ENCODE data around the gene TMEM259.

Gene TMEM259

DNA sequence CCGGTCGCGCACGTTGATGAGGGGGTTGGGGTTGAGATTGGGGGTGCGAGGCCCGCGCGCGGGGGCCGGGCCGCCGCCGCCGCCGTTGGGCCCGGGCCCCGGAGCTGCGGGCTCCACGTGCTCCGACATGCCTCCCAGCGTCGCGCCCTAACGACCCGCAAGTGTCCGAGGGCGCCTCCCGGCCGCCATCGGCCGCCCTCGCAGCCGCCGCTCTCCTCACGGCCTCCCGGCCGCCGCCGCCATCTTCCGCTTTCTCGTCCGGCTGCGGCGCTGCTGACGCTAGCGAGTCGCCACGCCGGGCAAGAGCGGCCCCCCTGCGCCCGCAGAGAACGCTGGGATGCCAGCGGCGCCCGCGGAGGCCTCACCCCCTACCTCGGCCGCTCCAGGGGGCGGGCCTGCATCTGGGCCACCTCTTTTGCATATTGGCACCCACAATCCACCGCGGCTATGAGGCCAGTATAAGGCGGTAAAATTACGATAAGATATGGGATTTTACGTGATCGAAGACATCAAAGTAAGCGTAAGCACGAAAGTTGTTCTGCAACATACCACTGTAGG, at the start of gene TMEM259:
Gene TMEM259, minus strand, starts transcription at position 256 of the 558 bp plus-strand sequence. Its CDS starts 127 bp downstream, at position 129.
- peak; percentile 95 to 97 for DNase-seq (ENCODE audit: low read depth in 1 of 2, low spot score in 1 of 2)

DNA sequence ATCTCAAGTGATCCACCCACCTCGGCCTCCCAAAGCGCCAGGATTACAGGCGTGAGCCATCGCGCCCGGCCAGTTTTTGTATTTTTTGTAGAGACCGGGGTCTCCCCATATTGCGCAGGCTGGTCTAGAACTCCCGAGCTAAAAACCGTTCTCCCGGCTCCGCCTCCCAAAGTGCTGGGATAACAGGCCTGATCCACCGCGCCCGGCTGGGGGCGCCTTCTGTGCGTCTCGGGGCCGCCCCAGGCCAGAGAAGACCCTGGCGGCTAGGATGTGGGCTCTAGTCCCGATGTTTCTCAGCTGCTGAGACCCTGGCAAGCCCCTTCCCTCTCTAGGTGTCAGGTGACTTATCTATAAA, 49.6 kb upstream of the TMEM259 start:
- no peak for DNase-seq (ENCODE audit: low read depth in 1 of 2, low spot score in 1 of 2)

- DNase-seq (ENCODE audit: low read depth in 1 of 2, low spot score in 1 of 2), result peak; percentile 44 to 57
Measured at GRCh38 chr19:1069009-1069779, 48.3 kb upstream of the TMEM259 start.

- peak in 1 of 2 donors; percentile 60 for DNase-seq (ENCODE audit: low read depth in 1 of 2, low spot score in 1 of 2)
Measured at GRCh38 chr19:1068009-1069001, 47.4 kb upstream of the TMEM259 start.

DNA sequence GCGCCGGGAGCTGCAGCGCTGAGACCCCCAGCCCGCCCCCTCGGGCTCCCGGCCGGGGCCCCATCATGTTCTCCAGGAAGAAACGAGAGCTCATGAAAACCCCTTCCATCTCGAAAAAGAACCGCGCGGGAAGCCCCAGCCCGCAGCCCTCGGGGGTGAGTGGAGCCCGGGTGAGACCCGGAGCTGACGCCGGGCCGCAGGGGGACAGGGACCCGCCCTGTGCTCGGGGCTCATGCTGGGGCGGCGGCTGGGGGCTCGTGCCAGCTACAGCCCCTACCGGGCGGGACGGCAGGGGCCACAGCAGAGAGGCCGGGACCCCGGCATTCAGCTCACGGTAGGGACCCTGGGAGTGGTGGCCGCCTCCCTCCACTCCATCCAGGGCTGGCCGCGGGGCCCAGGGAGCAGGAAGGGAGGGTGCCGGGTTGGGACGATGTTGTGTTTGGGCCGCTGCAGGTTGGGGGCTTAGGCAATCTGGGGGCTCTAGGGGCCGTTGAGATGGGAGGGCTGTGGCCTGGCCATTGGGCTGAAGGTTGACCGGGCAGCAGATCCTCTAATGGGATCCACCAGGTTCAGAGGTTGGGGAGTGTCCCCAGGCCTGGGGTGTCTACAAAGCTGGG, 46.5 kb upstream of the TMEM259 start:
- peak in 1 of 2 donors; percentile 57 for DNase-seq (ENCODE audit: low read depth in 1 of 2, low spot score in 1 of 2)

DNA sequence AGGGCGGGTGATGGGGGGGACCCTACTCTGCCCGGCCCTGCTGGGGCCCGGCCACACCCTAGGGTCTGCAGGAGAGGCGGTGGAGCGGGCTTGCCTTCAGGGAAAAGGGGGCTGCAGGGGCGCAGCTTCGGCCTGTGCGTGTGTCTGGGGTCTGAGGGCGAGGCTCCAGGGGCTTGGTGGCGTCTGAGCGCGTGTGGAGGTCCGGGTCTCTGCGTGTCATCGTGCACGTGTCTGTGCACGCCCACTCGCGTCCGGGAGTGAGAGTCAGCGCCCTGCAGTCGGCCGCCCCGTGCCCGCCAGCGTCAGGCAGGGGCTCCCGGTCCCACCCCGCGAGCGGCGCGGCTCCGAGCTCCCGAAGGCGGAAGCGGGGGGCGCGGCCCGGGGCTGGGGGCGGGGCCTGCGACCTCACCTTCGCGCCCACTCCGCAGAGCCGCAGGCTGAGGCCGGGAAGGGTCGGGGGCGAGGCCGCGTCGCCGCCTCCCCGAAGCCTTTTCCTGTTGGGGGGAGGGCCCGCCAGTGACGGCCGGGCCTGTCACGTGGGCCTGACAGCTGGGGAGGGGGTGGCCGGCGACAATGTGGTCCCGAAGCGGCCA, 45.9 kb upstream of the TMEM259 start, which contains the start of gene ARHGAP45:
Gene ARHGAP45, plus strand, starts transcription at position 420 of the 593 bp plus-strand sequence. CDS start 239 bp downstream, outside the sequence.
- DNase-seq (ENCODE audit: low read depth in 1 of 2, low spot score in 1 of 2), result peak; percentile 55 to 73

- no peak for DNase-seq (ENCODE audit: low read depth in 1 of 2, low spot score in 1 of 2)
Measured at GRCh38 chr19:1066251-1066747, 45.4 kb upstream of the TMEM259 start.

DNA sequence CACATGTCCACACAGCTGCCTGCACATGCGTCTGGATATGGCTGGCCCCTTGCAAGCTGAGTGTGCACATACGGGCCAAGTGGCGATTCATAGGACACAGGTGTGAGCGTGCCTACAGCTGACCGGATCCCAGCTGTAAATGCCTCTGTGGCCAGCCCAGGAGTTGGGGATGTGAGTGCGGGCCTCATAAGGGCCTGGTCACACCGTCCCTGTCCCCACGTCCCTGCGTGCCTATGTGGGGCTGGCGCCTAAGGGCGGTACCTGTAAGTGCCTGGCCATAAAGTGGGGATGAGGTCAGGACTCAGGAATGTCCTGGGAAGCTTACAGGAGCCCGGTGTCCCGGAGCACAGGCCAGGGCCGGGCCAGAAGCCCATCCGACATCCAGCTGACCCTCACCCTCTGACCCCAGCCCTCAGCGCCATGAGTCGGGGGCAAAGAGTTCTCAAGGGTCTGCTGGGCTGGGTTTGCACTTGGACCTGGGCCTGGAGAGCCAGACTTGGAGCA, 44.7 kb upstream of the TMEM259 start:
- no peak for DNase-seq (ENCODE audit: low read depth in 1 of 2, low spot score in 1 of 2)

- DNase-seq (ENCODE audit: low read depth in 1 of 2, low spot score in 1 of 2), result peak in 1 of 2 donors; percentile 61
Measured at GRCh38 chr19:1064661-1065605, 44.0 kb upstream of the TMEM259 start.

DNA sequence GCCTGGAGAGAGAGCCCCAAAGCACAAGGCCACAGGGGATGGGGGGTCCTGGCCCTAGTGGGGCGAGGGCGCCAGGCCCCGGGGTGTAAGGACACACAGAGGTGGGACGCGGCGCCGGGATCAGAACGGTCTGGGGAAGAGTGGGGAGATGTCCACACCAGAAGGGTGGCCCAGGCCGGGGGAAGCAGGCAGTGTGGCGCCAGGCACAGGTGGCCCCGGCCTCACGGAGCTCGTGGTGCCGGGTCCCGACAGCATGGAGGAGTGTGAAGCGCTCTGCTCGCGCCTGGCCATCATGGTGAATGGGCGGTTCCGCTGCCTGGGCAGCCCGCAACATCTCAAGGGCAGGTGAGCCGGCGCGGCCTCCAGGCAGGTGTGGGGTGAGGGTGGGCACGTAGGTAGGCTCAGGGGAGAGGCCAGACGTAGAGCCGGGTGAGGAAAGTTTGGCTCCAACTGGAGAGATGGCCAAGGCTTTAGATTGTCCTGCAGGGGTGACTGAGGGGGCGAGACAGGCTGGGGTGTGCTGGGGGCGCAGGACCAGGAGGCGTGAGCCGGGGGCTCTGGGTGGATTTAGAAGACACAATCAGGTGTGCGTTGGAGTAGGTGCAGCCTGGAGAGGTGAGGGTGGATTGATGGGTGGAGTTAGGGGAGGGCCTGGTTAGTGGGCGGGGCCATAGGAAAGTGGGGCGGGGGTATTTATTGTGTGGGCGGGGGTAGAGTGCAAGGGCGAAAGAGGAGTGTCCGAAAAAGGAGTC, 43.2 kb upstream of the TMEM259 start:
- no peak for DNase-seq (ENCODE audit: low read depth in 1 of 2, low spot score in 1 of 2)

GRCh38 chr19:1063030-1063908, 42.3 kb upstream of the TMEM259 start:
- DNase-seq (ENCODE audit: low read depth in 1 of 2, low spot score in 1 of 2), result peak in 1 of 2 donors; percentile 44

GRCh38 chr19:1062387-1063029, 41.6 kb upstream of the TMEM259 start:
- no peak for DNase-seq (ENCODE audit: low read depth in 1 of 2, low spot score in 1 of 2)

GRCh38 chr19:1061987-1062386, 41.1 kb upstream of the TMEM259 start:
- DNase-seq (ENCODE audit: low read depth in 1 of 2, low spot score in 1 of 2), result no peak

- DNase-seq (ENCODE audit: low read depth in 1 of 2, low spot score in 1 of 2), result no peak
Measured at GRCh38 chr19:1060689-1061088, 39.8 kb upstream of the TMEM259 start.

DNA sequence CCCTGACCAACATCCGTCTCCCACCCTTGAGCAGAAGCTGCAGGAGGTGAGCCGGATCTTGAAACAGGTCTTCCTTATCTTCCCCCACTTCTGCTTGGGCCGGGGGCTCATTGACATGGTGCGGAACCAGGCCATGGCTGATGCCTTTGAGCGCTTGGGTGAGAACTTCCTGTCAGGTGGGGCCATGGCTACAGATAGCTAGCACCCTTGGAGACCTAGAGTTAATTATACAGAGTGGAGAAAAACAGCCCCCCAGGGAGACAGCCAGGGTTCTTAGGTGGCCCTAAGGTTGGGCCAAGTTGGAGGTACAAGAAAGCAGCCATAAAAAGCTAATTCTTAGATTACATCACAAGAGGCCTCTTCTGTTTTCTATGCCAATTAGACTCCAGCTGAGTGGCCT, 37.2 kb upstream of the TMEM259 start:
- no peak for DNase-seq (ENCODE audit: low read depth in 1 of 2, low spot score in 1 of 2)

- DNase-seq (ENCODE audit: low read depth in 1 of 2, low spot score in 1 of 2), result no peak
Measured at GRCh38 chr19:1057176-1057855, 36.4 kb upstream of the TMEM259 start.

All from activated T-helper 1 cell treated with anti-CD3 and anti-CD28 coated beads, Interleukin-2, amount 50 U/mL, for 16 hours (primary cell).